Measurements from ENCODE around the gene CAPN11.

DNA sequence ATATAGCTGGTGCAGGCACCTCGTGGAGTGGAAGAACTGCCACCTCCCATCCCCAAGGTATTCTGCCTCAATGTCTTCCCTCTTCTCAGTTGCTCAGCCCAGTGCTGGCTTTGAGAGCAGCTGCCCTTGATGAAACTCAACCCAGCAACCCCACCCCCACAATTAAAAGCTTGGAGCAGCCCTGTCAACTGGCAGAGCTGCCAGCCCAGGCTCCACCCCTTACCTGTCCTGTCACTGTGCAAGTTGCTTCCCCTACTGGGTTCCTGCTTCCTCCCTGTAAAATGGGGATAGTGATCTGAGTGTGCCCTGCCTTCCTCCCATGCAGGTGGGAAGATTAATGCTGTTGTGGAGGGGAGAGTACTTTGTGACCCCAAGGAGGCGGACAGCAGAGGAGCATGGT is 26.7 kb upstream of the CAPN11 start:
- TF ChIP-seq, protein P1, sequence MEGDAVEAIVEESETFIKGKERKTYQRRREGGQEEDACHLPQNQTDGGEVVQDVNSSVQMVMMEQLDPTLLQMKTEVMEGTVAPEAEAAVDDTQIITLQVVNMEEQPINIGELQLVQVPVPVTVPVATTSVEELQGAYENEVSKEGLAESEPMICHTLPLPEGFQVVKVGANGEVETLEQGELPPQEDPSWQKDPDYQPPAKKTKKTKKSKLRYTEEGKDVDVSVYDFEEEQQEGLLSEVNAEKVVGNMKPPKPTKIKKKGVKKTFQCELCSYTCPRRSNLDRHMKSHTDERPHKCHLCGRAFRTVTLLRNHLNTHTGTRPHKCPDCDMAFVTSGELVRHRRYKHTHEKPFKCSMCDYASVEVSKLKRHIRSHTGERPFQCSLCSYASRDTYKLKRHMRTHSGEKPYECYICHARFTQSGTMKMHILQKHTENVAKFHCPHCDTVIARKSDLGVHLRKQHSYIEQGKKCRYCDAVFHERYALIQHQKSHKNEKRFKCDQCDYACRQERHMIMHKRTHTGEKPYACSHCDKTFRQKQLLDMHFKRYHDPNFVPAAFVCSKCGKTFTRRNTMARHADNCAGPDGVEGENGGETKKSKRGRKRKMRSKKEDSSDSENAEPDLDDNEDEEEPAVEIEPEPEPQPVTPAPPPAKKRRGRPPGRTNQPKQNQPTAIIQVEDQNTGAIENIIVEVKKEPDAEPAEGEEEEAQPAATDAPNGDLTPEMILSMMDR (IDR thresholded peaks at IDR 0.05; ENCODE audit: low read depth, low read length): no peak
- TF ChIP-seq EZH2phosphoT487 (IDR thresholded peaks at IDR 0.05; ENCODE audit: low read depth): no peak

Measured in OCI-LY3 (cell line).